ENCODE data around the gene GLB1L2. TPM values are rescaled to one million over a fixed set of nuclear protein-coding genes. Genes with fewer than 3 reads are reported as not detected.

Gene GLB1L2
- total and polyA plus RNA-seq, 2 of the 13 experiments (the other 11 are each of a cell fraction or from before 2014, with no cell fraction given) = 0.59 to 0.69 TPM

DNA sequence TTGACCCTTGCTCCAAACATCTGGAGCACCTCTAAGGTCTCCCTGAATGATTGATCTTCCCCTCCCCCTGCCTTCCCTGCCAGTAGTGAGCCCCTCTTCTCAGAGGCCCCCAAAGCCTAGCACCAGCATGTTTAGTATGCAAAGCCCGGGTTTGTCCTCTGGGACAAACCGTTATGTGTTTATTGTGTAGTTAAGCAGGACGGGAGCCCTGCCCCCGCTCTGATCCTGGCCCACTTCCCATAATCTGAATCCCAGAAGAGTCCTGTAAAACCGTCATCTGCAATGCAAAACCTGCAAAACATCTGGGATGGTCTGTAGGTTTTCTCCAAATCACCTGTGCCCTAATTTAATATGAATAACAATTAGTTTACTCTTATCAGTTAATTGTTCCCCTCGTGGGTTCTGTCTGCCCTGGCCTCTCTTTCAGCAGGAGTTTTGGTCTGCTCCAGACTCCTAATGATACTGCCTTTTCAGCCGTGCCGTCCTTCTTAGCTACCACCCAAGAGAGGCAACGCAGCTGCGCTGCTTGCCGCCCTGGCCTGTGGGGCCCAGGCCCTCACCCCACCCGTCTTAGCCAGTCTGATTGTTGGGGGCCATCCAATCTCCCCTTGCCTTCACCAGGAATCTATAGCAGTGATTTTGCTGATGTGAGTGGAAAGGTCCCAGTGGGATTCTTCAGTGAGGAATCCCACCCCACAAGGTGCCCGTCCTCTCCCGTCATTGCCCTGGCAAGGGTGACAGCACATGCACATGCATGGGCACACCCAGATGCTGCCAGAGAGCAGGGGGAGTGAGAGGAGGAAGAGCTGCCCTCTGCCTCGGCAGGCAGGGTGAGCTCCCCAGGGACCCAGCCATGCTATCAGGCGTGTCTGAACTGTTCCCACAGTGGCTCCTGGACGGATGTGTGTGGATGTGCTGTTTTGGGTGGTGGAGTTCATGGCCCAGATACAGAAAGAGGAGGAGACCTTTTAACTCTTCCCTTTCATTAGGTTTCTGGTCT lies 83.3 kb downstream of the GLB1L2 start:
- BruUV-seq (replicated peaks) = no TSS peak
- no peaks in the 10 kb centered on the region for H3K4me1 ChIP-seq (ENCODE audit: insufficient read depth, low read length)
- in situ Hi-C loops (cut with HindIII; ENCODE audit: extremely low pct_ligation_motif_present, low pct_unique_long_range_greater_than_20kb) (no loop called here), intact Hi-C loops (cut with micrococcal nuclease; ENCODE audit: unreplicated experiment) (no loop called here)
- no peak for ATAC-seq
- H3K9ac ChIP-seq (ENCODE audit: insufficient read depth, low read depth, low read length) = no peak overlapping the region
- 1% methylated on average over 13 of the region's 17 CpGs for WGBS (ENCODE audit: low lambda C conversion rate)
- no peak overlapping the region for H3K27ac ChIP-seq (ENCODE audit: extremely low read length, insufficient read depth, low read length)
- ChIA-PET CTCF (ENCODE audit: low intra/inter-chr PET ratio, low total read pairs) (no interaction called here), POLR2A (no interaction called here)
- H3K27me3 ChIP-seq (ENCODE audit: control insufficient read depth in 1 of 2, insufficient read depth in 2 of 2, low read length in 2 of 2) = peaks cover 5 to 56% of the 10 kb centered on the region in 2 experiments
- DNase-seq (ENCODE audit: low spot score) = no peak
- no peaks in the 10 kb centered on the region for H3K79me2 ChIP-seq (ENCODE audit: insufficient read depth, low read length)
- no peaks in the 10 kb centered on the region for H3K9me3 ChIP-seq (ENCODE audit: low read length)
- no peak for FAIRE-seq
- 0 out of 2 replicates have a peak, but pooled peaks cover 3% of the 10 kb centered on the region for H4K20me1 ChIP-seq (ENCODE audit: insufficient read depth, low read length)
- H3K4me3 ChIP-seq (replicated peaks in 1 of 3; ENCODE audit: insufficient read depth in 1 of 3, low read depth in 2 of 3, low read length in 3 of 3) = no peak overlapping the region
- H3K4me2 ChIP-seq (ENCODE audit: low read depth, low read length) = no peak overlapping the region
- no peaks in the 10 kb centered on the region for H3K36me3 ChIP-seq (replicated peaks in 1 of 2; ENCODE audit: control insufficient read depth in 1 of 2, insufficient read depth in 2 of 2, low read length in 2 of 2)
- H2AFZ ChIP-seq (ENCODE audit: low read length) = no peak overlapping the region
- TF ChIP-seq ZNF234 (CRISPR knock-in tag; conservative IDR thresholded peaks at IDR 0.05) = no peak
- TF ChIP-seq ZNF577 (CRISPR knock-in tag; IDR thresholded peaks at IDR 0.05; ENCODE audit: borderline replicate concordance, low read depth) = no peak
- TF ChIP-seq MXD4 (CRISPR knock-in tag; IDR thresholded peaks at IDR 0.05) = no peak
- TF ChIP-seq, protein P1, sequence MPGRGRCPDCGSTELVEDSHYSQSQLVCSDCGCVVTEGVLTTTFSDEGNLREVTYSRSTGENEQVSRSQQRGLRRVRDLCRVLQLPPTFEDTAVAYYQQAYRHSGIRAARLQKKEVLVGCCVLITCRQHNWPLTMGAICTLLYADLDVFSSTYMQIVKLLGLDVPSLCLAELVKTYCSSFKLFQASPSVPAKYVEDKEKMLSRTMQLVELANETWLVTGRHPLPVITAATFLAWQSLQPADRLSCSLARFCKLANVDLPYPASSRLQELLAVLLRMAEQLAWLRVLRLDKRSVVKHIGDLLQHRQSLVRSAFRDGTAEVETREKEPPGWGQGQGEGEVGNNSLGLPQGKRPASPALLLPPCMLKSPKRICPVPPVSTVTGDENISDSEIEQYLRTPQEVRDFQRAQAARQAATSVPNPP (CRISPR knock-in tag; IDR thresholded peaks at IDR 0.05) = no peak
- TF ChIP-seq THAP11 (CRISPR knock-in tag; IDR thresholded peaks at IDR 0.05) = no peak
- TF ChIP-seq SOX6 (IDR thresholded peaks at IDR 0.05) = no peak
- TF ChIP-seq SOX6 (CRISPR knock-in tag; IDR thresholded peaks at IDR 0.05) = no peak
- TF ChIP-seq ZNF644 (CRISPR knock-in tag; IDR thresholded peaks at IDR 0.05; ENCODE audit: low read depth) = no peak
- TF ChIP-seq, protein P2, sequence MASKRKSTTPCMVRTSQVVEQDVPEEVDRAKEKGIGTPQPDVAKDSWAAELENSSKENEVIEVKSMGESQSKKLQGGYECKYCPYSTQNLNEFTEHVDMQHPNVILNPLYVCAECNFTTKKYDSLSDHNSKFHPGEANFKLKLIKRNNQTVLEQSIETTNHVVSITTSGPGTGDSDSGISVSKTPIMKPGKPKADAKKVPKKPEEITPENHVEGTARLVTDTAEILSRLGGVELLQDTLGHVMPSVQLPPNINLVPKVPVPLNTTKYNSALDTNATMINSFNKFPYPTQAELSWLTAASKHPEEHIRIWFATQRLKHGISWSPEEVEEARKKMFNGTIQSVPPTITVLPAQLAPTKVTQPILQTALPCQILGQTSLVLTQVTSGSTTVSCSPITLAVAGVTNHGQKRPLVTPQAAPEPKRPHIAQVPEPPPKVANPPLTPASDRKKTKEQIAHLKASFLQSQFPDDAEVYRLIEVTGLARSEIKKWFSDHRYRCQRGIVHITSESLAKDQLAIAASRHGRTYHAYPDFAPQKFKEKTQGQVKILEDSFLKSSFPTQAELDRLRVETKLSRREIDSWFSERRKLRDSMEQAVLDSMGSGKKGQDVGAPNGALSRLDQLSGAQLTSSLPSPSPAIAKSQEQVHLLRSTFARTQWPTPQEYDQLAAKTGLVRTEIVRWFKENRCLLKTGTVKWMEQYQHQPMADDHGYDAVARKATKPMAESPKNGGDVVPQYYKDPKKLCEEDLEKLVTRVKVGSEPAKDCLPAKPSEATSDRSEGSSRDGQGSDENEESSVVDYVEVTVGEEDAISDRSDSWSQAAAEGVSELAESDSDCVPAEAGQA (IDR thresholded peaks at IDR 0.05; ENCODE audit: low read depth) = no peak
- TF ChIP-seq, protein P2 (CRISPR knock-in tag; IDR thresholded peaks at IDR 0.05; ENCODE audit: borderline replicate concordance) = no peak
